Eye (tissue), 1 donor: ENCODE results near the gene RTBDN.

Experiments used
- DNase-seq: peaks from one replicate; pipeline ENCODE4 v3.0.0-alpha.2; 2015

RTBDN gene

DNA sequence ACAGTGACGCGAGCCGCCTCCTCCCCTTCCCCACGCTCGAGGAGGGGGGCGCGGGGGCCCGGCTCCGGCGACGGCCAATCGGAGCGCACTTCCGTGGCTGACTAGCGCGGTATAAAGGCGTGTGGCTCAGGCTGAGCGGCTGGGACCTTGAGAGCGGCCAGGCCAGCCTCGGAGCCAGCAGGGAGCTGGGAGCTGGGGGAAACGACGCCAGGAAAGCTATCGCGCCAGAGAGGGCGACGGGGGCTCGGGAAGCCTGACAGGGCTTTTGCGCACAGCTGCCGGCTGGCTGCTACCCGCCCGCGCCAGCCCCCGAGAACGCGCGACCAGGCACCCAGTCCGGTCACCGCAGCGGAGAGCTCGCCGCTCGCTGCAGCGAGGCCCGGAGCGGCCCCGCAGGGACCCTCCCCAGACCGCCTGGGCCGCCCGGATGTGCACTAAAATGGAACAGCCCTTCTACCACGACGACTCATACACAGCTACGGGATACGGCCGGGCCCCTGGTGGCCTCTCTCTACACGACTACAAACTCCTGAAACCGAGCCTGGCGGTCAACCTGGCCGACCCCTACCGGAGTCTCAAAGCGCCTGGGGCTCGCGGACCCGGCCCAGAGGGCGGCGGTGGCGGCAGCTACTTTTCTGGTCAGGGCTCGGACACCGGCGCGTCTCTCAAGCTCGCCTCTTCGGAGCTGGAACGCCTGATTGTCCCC lies 42.9 kb downstream of the RTBDN start, which contains the start of gene JUNB:
Gene JUNB, plus strand, starts transcription at position 142 of the 706 bp plus-strand sequence. Its CDS starts 286 bp downstream, at position 428.
- peak; percentile 96 for DNase-seq

DNA sequence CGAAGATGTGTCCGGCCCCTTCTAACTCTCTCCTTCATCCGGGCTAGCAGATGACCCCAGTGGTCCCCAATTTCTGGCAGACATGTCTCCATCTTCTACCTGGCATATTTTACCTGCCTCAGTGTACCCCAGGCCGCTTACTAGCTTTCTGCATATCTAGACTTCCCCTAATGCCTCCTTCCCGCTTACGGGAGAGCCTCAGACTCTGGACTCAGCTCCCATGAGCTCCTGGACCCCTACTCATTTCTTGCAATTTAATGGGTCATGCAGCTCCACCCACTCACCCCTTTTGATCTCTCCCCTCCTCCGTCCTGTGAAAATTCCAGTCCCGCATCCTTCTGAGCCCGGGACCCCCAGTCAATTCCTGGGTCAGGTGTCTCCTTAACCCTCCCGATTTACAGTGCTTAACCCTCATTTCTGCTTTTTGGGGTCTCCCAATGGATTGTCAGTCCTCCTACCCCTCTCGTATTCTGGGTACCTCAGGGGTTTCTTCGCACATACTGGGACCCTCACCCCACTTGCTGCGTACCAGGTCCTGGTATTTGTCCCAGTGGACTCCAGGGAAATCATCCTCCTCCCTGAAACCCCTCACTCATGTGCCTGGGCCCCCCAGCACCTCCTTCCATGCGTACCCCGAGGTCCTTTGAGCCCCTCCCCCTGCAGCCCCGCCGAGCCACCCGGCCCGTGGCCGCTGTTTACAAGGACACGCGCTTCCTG lies 43.6 kb downstream of the RTBDN start:
- DNase-seq: peak; percentile 65

DNA sequence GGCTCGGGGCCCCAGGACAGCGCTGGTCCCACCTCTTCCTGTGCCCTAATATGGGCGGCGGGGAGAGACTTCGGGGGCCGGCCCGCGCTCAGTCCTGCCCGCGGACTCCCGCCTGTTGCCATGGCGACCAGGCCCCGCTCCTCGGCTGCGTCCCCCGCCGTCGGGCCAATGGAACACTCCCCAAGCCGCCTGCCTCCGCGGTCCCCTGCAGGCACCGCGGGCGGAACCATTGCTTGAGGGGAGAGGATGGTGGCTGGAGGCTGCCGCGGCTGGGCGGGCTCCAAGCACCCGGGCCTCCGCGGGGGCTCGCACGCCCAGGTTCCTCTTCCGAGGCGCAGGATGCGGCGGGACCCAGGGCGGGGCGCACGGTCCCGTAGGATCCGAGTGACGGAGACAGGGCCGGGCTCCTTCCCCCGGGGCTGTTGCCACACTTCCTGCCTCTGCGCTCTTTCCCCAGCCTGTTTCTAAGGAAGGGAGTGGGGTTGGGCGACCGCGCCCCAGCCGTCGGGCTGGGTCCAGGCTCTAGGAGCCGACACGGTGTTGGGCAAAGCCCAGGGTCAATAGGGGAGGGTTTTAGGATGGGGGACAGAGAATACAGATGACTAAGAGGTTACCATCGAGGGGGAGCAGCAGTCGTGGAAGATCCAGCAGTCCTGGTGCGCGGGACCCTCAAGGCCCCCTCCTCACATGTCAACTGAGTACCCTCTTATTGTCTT lies 44.3 kb downstream of the RTBDN start:
- peak; percentile 97 for DNase-seq

DNA sequence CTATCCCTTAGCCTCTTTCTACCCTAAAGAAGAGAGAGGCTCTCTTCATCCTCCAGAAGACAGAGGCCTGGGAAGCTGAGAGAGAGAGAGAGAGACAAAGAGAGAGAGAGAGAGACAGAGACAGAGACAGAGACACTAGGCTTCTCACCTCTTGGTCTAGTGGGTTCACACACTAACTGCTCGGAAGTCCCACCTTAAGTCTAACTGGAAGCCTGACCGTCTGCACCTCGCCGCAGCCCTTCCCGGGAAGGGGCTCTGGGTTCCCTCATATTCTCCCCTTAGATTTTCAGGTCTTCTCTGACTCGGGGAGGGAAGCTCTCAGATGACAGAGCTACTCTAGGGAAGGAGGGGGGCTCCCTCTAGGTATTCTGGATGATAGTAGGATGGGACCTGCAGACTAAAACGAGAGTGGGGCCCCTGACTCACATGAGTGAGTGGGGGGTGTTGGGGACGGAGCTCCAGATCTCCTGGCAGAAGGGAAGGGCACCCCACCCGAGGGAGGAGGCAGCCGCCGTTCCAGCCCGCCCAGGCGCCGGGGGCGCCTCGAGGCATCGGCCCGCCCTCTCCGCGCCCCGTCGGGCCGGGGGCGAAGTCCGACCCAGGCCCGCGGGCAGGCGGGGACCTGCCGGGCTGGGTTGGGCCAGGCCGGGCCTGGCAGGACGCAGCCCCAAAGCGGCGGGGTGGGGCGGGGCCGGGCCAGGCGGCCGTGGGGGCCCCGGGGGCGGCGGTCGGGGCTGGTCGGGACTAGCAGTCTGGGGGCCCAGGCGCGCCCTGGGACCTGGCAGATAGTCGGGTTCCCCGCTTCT lies 45.1 kb downstream of the RTBDN start:
- peak; percentile 70 for DNase-seq

DNA sequence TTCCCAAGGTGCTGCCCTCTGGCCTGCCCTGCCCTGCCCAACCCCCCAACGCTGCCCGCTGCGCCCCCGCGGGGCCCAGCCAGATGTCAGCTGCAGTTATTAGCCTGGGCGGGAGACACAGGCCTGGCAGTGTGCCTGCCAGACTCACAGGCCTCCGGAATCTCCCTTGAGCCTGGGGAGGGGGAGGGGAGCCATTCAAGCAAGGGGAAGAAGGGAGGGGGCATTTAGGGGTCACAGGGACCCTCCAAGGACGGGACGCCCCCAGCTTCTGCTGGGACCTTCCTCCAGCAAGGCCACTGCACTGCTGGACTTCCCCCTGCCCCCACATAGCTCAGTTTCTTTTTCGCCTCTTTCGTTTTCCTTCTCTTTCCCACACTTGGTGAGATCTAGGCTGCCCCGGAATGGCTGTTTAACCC lies 45.7 kb downstream of the RTBDN start:
- DNase-seq: peak; percentile 86

DNA sequence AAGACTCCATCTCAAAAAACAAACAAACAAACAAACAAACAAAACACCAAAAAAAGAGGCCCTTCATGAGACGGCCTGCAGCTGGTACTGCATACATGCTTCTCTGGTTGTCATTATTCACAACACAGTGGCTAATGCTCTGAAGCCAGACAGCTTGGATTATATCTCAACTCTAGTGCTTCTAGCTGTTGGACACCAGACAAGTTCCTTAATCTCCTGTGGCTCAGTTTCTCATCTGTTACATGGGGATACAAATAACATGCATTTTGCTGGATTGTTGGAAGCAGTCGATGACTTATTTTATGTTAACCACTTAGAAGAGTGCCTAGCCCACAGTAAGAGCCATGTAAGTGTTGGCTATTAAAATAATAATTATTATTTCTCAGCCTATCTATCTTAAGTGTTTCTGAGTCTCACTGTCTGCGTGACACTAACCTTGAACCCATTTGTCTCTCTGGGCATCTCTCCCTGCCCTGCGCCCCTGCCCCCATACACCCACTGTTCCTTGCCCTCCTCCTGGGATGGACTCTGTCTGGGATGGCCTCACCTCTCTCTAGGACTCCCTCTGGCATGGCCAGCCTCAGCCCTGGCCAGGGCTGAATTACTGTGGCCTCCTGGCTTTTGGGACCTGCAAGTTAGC lies 46.2 kb downstream of the RTBDN start:
- DNase-seq: peak; percentile 47

DNA sequence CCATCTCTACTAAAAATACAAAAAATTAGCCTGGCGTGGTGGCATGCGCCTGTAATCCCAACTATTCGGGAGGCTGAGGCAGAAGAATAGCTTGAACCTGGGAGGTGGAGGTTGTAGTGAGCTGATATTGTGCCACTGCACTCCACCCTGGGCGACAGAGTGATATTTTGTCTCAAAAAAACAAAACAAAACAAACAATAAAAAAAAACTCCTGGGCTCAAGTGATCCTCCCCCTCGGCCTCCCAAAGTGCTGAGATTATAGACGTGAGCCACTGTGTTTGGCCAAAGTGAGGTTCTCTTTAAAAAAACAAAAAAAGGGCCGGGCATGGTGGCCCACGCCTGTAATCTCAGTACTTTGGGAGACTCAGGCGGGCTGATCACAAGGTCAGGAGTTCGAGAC lies 46.9 kb downstream of the RTBDN start:
- no peak for DNase-seq

DNA sequence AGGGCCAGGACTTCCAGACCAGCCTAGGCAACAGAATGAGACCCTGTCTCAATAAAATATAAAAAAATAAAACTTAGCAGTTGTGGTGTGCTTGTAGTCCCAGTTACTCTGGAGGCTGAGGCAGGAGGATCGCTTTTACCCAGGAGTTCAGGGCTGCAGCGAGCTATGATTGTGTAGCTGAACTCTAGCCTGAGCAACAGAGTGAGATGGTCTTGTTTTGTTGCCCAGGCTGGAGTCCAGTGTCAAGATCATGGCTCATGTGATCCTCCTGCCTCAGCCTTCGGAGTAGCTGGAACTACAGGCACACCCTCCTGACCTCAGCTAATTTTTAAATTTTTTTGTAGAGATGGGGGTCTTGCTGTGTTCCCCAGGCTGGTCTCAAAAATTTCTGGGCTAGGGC lies 47.4 kb downstream of the RTBDN start:
- no peak for DNase-seq

DNA sequence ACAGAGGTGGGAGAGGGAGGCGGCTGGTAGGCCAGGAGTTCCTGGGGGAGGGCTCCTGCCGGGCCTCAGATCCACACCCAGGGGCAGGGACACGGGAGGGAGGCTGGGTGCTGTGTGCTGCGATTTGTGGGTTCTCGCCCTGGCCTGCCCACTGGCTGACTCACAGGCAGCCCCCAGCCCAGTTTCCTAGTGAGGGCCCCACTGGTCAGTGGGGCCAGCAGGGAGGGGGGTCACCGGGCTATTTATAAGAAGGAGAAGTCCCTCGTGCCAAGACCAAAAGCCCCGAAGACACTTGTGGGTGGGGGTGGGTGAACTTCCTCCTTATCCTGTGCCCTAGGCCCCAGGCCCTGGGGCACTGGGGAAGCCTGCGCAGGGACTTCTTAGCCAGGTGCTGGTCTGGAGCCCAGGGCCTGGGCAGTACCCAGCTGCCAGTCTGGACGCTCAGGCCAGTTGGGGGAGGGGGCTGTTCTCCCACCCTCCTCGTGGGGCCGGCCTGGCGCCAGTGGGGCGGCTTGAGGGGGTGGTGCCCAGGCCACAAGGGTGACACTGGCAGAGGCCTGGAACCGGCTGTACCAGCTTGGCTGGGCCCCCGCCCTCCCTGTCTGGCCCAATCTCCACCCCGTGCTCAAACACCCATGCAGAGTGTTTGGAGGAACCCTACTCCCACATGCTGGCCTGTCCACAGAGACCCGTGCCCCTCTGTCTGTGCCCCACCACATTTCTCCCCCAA lies 48.1 kb downstream of the RTBDN start:
- DNase-seq: no peak

DNA sequence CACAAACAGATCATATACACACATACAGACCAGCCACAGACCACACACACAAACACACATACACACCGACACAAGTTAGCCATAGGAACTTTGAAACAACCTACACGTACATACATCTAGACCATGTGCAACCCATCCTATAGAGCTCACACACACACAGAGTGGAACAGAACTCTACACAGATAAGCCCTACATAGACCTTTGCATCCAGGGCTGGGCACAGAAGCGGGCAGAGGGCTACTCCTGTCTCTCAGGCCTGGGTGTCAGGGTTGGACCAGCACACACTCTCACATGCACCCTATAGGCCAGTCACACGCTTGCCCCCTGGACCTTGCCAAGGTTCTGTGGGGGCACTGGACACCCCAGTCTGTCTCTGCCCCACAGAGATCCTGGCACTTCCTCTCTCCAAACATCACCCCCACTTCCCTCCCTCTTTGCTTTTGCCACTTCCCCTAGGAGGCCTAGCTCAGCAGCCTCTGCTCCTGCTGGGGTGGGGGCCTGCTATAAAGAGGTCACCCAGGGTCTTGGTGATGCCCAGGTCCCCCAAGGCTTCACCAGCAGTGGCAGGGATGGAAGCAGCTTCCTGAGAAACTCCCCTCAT lies 48.8 kb downstream of the RTBDN start:
- no peak for DNase-seq

DNA sequence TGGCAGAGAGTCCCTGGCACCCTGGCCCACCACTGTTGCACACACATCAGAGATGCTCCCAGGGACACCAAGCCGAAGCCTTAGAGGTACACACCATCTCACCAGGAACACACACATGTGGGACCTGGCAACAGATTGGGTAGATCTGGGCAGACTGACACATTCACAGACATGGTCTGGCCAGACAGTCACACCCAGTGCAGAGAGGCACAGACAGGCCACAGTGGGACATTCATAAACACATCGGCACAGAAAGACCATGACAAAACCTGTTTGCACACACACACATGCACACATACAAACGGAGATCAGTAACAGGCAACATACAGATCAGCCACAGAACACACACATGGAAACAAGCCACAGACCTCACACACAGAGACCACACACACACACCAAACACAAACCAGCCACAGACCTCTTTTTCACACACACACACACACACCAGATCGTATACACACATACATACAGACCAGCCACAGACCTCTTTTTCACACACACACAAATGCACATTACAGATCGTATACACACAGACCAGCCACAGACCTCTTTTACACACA lies 49.4 kb downstream of the RTBDN start:
- DNase-seq: peak; percentile 61

DNA sequence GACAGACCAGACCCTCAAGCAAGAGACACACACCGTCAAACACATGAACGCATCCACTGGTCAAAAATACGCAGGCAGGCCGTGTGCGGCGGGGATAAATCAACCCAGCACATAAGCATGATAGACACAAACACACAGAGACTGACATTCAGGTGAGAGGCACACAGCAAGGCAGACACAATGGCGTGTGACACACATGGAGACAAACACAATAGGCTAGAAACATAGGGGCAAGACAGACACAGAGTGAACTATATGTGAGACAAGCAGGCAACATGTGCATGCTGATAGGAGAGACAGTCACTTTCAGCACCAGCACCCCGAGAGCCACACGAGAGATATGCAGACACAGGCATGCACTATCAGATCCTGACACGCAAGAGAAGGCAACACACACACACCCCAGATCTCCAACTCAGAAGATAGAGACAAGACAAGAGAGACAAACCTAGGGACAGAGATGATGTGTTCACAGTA lies 49.9 kb downstream of the RTBDN start:
- DNase-seq: peak; percentile 36

DNA sequence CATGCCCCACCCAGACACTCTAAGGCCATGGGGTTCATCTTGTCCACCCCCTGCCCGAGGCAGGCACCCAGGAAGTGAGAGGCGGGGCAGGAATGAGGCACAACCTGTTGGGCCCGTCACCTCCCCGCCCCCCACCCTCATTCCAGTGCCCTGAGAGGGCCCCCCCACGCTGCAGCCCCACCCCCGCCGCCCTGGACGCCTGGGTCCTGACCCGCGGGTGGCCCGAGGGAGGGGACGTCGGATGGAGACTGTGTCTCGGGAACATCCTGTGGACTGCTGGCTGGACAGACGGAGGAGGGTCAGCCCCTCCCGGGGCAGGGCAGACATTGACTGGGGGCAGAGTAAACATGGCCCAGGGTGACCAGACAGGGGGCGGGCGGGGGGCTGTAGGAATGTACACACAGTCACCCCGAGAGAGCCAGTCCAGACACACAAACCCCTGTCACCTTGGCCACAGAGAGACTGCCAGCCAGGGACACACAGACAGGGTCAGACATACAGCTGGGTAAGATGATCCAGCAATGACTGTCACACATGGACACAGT lies 50.5 kb downstream of the RTBDN start:
- no peak for DNase-seq

DNA sequence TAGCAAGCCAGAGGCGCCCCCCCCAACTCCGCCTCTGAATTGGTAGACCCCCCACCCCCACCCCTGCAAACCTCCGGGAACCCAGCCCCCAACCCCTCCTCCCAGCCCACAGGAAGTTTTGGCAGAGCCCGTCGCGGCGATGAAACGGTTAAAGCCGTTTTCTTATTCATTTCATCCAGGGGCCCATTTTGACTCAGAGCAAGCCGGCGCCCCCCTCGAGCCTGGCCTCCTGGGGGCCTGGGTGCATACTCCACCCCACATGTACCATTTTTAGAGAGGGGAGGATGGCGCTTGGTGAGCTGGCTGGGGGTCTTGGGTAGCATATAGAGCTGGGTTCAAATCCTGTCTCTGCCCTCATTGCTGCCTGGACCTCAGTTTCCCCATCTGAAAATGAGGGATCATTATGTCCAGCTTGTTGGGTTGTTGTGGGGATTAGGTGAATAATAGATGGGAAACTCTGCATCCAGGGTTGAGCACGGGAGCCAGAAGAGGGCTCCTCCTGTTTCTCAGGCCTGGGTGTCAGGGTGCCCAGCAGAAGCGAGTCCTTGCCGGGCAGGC lies 51.0 kb downstream of the RTBDN start:
- DNase-seq: no peak

DNA sequence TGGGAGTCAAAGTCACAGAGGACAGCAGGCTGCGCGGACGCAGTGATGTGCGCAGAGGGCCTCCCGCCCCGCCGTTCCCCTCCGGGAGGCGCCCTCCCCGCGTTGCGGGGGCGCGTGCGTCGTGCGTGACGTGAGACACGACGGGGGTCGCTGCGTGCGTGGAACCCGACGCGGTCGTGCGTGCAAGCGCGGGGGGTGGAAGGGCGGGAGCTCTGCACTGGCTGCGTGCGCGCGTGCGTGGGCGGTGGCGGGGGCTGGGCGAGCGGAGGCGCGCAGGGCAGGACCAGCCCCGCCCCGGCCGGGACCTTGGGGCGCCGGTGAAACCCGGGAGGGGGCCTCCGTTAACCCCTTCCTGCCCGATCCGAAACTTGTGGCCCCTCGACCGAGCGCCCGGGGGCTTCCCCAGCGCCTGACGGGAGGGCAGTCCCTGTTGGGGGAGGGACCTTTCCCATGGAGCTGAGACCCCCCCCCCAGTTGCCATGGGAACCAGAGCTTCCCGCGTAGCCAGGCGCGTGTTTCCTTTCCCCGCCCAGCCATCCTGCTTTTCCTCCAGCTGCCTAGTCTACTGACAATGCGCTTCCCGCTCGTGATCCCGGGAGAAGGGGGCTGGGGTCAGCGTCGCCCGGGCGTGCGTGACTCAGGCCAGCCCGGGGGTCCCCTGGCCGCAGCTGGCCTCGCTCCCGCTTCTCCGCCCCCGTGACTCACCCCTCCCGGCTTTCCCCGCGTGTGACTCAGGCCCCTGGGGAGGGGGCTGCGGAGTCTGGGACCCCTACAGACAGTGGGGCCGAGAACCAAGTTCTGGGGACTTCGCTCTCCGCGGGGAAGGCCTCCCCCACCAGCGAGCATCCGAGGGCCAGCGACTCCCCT lies 51.7 kb downstream of the RTBDN start:
- DNase-seq: peak; percentile 93

DNA sequence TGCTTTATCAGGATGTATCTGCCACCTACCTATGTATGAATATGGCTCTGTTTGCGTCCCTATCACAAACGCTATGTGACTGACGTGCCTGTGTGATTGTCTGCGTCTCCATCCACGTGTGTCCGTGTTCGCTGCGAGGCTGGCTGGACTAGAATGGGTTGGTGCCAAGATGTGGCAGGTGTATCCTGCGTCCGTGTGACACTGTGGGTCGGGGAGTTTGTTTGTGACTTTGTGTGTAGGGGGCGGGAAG lies 52.3 kb downstream of the RTBDN start:
- no peak for DNase-seq

DNA sequence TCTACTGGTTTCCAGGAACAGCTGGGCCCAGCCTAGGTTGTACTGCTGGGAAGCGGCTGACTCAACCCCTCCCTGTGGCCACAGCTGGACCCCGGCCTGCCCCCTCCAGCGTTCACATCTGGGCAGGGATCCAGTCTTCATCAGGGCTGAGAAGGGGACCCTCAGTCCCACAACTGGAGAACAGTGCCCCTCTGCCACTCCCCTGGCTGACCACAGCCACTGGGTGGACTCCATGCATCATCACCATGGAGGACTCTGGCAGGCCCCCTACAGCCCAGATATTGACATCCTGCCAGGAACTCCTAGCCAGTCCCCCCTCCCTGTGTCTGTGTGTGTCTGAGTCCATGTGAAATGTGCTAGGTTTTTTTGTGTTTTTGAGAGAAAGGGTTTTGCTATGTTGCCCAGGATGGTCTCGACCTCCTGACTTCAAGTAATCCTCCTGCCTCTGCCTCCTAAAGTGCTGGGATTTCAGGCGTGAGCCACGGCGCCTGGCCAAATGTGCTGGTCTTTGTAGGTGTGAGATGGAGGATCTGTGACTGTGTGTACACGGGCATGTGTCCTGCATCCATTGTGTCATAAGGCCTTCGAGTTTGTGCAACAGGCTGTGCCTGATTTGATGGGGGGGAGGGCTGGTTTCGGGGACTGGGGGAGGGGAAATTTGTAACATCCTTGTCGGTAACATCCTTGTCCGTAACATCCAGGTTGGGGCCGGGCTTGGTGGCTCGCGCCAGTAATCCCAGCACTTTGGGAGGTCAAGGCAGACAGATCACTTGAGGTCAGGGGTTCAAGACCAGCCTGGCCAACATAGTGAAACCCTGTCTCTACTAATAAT lies 55.0 kb downstream of the RTBDN start:
- DNase-seq: peak; percentile 73

DNA sequence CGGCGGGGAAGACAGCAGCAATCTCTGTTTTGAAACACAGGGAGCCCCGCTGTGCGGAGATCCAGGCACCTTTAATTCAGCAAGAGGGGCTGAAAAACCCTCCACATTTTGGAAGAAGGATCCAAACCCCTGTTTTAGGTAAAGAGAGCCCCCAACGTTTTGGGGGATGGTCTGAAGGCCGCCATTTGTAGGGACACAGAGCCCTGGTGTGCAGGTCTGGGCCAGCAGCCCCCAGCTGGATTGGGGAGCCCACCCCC lies 55.5 kb downstream of the RTBDN start:
- no peak for DNase-seq
